HG03280 (cell line): Measurements from ENCODE around the gene GIPR.
A peak's percentile ranks its signal among the peaks of the same experiment; 100 is the strongest.
"Not testable (repeated sequence)": the region's sequence is repeated elsewhere in the genome, so short reads cannot be mapped to it uniquely, and the experiment has no call there.

ENCODE experiments used
- ATAC-seq: cut with Tn5 transposase; IDR thresholded peaks from one replicate; pipeline ENCODE4 v1.9.1; 2021; ENCODE audit warnings: mild to moderate bottlenecking, moderate library complexity; ENCODE audit not compliant: unreplicated experiment

The GIPR gene, protein sequence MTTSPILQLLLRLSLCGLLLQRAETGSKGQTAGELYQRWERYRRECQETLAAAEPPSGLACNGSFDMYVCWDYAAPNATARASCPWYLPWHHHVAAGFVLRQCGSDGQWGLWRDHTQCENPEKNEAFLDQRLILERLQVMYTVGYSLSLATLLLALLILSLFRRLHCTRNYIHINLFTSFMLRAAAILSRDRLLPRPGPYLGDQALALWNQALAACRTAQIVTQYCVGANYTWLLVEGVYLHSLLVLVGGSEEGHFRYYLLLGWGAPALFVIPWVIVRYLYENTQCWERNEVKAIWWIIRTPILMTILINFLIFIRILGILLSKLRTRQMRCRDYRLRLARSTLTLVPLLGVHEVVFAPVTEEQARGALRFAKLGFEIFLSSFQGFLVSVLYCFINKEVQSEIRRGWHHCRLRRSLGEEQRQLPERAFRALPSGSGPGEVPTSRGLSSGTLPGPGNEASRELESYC

GRCh38 chr19:45667620-45668341, at the start of gene GIPR:
Gene GIPR (plus strand): TSS chr19:45668221. CDS start chr19:45669521, 1,300 bp downstream.
- no peak for ATAC-seq

DNA sequence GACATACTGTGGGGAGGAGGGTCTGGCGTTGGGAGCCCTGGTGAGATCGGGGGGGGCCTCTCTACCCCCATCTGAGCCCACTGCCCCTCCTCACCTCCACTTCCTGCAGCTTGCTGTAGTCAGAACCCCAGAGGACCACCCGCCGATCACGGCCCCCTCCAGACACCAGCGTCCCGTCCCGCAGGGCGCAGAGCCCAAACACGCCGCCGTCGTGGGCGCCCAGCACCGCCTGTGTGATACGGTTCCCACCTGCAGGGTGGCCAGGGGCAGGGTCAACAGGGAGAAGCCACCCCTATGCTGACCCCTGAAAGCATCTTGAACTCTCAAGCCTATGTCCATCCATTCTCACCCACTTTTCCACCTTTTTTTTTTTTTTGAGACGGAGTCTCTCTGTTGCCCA, 46.6 kb upstream of the GIPR start:
- ATAC-seq = no peak

- ATAC-seq = no peak
These were observed 46.0 kb upstream of the GIPR start for GRCh38 chr19:45621976-45622503.

- ATAC-seq = no peak
These were observed 44.0 kb upstream of the GIPR start for GRCh38 chr19:45623984-45624383.

- ATAC-seq = not testable (repeated sequence)
These were observed 39.8 kb upstream of the GIPR start for GRCh38 chr19:45628219-45628618.

- no peak for ATAC-seq
These were observed 38.3 kb upstream of the GIPR start for GRCh38 chr19:45629704-45630103.

DNA sequence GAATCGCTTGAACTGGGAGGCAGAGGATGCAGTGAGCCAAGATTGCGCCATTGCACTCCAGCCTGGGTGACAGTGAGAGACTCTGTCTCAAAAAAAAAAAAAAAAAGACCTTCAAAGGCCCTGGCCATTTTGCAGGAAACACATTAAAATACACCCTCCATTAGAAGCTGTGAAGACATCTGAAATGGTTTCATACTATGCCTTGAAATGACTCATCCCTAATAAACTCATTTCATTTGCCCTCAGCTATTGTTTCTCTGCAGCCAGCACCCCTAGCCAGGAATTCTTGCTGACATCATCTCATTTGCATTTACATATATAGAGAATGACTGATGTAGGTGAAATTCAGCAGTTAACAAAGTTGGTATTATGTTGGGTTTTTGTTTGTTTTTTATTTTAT, 37.6 kb upstream of the GIPR start:
- ATAC-seq = no peak

DNA sequence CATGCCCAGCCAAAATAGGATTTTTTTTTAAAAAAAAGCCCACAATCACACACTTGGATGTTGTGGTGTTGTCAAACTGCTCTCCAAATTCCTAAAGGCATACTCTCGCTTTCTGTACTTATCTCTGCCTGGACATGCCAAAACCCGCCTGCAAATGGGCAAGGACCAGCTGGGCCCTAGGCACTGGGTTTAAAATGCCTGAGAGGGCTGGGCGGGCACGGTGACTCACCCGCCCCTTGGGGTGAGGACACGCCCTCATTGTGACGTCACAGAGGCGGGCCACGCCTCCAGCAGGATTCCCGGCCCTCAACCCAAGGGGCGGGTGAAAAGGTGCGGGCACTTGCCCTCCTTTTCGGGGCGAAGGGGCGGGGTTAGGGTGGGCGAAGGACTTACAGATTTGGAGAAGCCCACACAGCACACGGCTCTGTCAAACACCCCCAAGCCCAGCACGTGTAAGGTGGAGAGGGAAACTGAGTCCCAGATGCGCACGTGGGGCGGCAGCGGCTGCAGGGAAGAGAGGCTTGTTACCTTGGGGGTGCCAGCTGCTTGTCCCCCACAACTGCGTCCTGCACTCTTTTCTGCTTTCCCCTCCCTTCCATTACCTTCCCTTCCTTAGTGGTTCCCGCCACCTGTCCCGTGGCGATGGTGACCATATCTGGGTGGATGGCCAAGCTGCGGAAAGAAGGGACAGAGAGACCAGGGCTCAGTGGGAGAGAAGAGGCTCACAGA, 35.4 kb upstream of the GIPR start:
- ATAC-seq = no peak

GRCh38 chr19:45636275-45636674, 31.7 kb upstream of the GIPR start:
- ATAC-seq = no peak

DNA sequence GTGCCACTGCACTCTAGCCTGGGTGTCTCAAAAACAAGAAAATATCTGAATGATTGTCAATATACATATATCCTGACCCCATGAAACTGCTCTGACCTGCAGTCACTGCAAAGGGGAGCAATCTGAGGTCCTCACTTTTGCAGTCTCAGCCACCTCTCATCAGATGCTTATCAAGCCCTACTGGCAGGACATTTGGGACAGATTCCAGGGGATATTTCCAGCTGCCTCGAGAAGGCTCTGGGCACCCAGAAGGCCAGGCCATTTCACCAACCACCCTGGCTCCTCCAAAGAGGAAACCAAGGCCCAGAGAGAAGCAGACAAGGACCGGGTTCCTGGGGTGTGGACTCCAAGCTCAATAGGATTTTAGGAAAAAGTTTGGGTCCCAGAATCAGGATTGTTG, 31.1 kb upstream of the GIPR start:
- no peak for ATAC-seq

DNA sequence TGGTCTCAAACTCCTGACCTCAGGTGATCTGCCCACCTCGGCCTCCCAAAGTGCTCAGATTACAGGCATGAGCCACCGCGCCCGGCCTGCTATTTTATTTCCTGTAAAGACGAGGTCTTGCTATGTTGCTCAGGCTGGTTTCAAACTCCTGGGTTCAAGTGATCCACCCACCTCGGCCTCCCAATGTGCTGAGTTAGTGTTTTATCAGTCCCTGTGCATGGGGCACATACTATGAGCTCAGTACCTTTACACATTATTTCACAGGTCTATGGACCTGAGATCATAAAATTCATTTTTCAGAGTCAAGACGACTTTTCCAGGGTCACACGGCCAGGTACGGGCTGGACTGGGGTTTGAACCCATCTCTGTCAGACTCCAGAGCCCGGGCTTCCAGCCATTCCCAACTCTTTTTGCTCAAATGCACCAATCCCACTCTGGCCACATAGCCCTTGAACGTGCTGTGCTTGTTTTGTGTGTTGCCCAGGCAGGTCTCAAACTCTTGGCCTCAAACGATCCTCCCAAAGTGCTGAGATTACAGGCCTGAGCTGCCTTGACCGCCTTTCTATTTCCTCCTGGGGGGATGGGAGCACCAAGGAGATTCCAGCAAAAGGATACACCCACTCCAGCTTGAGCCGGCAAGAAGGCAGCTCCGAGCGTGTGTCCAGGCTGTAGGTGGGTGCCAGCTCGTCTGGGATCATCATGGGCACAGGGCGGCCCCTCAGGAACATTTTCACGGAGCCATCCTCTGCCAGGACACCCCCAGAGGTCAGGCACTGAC, 29.9 kb upstream of the GIPR start:
- no peak for ATAC-seq

- no peak for ATAC-seq
These were observed 28.9 kb upstream of the GIPR start, which contains the start of gene EML2 for GRCh38 chr19:45638930-45639729. Gene EML2 (minus strand): TSS chr19:45639397. CDS start chr19:45639376, 21 bp downstream.

DNA sequence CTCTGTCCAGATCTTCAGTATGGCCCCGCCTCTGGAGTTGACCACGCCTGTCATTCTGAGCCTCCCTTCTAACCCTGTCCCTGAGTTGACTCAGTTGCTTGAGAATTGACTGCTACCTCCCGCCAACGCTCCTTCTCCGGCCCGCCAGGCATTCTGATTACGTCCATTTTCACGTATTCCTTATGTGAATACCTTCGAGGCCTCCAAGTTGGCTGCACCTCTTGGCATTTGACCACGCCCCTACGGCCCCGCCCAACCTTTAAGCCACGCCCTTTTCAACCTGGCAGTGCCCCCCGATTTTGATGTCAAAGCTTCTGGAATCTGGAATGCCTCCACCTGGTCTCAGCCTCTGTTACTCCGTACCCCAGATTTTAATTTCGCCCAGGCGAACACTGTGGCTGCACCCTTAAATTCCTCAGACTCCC, 27.2 kb upstream of the GIPR start:
- ATAC-seq = no peak

GRCh38 chr19:45641274-45642105, 26.5 kb upstream of the GIPR start:
- peak; percentile 39 for ATAC-seq

DNA sequence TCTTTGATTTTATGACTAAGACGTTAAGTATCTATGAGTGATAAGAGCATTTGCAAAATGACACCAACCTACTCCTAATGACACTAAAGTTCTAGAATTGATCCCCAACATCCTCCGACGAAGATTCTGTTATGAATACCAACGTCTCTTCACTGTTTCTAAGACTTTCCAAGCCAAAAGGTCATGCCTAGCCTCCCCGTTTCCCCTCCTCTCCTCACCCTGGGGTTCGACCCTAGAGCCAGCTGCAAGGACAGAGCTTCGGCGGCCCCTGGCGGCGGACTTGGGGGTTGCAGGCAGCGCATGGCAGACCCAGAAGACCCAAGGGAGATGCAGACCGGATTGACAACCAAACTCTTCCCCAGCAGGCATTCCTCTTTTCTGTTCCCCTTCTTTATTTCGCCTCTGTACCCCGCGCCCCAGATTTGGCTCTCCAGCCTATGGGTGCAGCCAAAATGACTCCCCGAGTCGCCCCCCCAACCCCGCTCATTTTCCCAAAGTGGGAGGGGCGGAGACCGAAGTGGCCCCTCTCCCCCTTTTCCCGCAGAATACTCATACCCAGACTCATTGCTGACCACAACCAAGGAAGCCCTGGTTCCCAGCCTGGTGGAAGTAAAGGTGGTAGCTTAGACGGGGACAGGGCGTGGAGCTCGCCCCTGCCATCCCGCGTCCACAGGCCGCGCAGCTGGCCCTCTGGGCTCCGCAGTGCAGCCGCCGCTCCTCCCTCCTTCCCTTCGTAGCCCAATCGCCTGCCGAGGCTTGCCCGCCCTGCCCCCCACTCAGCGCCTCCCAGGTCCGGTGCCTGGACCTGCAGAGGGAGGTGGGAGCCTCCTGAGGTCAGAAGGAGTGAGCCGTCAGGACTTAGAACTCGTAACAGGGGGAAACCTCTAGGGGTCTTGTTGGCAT, 24.7 kb upstream of the GIPR start:
- peak; percentile 26 for ATAC-seq

DNA sequence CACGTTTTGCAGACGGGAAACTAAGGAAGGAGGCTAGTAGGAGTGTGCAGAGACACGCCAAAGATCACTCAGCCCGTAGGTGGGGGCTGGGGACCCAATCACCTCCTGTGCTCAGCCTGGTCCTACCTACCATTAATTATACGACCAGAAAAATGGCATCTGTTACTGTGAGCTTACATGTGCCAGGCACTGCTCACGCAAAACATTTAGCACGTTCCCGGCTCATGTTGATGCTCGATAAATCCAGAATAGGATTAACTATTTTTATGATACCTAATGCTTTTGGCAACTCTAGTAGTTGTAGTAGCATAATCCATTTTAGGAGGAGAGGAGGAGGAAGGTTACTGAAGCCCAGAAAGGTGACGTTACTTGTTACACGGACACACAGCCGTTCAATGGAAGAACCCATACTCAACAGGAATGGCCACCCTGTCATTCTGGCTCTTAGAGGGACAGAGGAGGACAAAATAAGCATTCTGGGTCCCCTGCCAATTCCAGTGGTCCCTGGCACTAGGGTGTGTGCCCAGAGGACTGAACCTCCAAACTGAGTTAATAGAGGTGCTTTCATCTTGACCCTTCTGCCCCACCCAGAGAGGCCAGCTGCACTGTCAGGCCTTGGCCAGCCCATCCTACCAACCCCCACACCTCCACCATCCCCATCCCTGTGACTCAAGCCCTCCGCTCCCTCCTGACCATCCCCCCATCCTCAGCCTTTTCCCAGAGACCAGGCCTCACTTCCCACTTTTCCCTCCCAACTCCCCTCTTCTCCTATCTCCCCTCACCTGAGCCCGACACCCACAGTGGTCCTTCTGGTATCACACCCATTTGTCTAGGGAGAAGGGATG, 23.9 kb upstream of the GIPR start:
- ATAC-seq = no peak
